ENCODE data around the gene PCDHGC3. TPM values are rescaled to one million over a fixed set of nuclear protein-coding genes. Genes with fewer than 3 reads are reported as not detected.

Gene PCDHGC3
- total and polyA plus RNA-seq, 2 of the 13 experiments (the other 11 are each of a cell fraction or from before 2014, with no cell fraction given): 0.20 to 0.30 TPM

DNA sequence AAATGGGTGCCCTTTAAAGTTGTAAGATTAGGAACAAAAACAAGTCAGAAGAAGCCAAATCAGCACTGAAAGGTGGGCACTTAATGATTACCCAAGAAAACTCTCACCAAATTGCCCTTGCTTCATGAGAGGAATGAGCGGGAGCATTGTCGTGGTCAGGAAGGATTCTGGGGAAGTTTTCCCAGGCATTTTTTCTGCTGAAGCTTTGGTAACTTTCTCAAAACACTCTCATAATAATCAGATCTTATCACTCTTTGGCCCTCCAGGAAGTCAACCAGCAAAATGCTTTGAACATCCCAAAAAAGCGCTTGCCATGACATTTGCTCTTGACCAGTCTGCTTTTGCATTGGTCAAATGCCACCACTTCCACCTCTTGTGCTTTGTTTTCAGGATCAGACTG lies 10.4 kb upstream of the PCDHGC3 start (continued):
- TF ChIP-seq CHD2 (IDR thresholded peaks at IDR 0.05; ENCODE audit: low read depth, low read length): no peak
- TF ChIP-seq ZNF619 (CRISPR knock-in tag; IDR thresholded peaks at IDR 0.05): no peak
- TF ChIP-seq NKX3-1 (CRISPR knock-in tag; IDR thresholded peaks at IDR 0.05): no peak
- no peak for TF ChIP-seq TBX3 (IDR thresholded peaks at IDR 0.05; ENCODE audit: borderline replicate concordance)
- TF ChIP-seq KLF16 (CRISPR knock-in tag; IDR thresholded peaks at IDR 0.05): no peak
- no peak for TF ChIP-seq ZNF549 (CRISPR knock-in tag; IDR thresholded peaks at IDR 0.05)

DNA sequence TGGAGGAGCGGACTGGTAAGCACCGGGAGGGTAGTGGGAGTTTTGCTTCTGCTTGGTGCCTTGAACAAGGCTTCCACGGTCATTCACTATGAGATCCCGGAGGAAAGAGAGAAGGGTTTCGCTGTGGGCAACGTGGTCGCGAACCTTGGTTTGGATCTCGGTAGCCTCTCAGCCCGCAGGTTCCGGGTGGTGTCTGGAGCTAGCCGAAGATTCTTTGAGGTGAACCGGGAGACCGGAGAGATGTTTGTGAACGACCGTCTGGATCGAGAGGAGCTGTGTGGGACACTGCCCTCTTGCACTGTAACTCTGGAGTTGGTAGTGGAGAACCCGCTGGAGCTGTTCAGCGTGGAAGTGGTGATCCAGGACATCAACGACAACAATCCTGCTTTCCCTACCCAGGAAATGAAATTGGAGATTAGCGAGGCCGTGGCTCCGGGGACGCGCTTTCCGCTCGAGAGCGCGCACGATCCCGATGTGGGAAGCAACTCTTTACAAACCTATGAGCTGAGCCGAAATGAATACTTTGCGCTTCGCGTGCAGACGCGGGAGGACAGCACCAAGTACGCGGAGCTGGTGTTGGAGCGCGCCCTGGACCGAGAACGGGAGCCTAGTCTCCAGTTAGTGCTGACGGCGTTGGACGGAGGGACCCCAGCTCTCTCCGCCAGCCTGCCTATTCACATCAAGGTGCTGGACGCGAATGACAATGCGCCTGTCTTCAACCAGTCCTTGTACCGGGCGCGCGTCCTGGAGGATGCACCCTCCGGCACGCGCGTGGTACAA lies 556 bp downstream of the PCDHGC3 start:
- no peaks in the 10 kb centered on the region for H3K9me3 ChIP-seq (ENCODE audit: low read length)
- no peak for TF ChIP-seq ZZZ3 (CRISPR knock-in tag; IDR thresholded peaks at IDR 0.05; ENCODE audit: borderline replicate concordance)
- TF ChIP-seq TBX2 (CRISPR knock-in tag; IDR thresholded peaks at IDR 0.05; ENCODE audit: borderline replicate concordance): no peak
- TF ChIP-seq GABPB1 (CRISPR knock-in tag; IDR thresholded peaks at IDR 0.05): no peak
- TF ChIP-seq SSRP1 (CRISPR knock-in tag; IDR thresholded peaks at IDR 0.05): no peak
- TF ChIP-seq, protein P1, sequence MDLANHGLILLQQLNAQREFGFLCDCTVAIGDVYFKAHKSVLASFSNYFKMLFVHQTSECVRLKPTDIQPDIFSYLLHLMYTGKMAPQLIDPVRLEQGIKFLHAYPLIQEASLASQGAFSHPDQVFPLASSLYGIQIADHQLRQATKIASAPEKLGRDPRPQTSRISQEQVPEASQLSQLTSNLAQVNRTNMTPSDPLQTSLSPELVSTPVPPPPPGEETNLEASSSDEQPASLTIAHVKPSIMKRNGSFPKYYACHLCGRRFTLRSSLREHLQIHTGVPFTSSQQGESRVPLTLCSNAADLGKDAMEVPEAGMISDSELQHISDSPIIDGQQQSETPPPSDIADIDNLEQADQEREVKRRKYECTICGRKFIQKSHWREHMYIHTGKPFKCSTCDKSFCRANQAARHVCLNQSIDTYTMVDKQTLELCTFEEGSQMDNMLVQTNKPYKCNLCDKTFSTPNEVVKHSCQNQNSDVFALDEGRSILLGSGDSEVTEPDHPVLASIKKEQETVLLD (CRISPR knock-in tag; IDR thresholded peaks at IDR 0.05; ENCODE audit: low read depth): no peak
- peaks cover 1 to 8% of the 10 kb centered on the region in 2 experiments; a peak in 2 of 5 replicates for H3K27me3 ChIP-seq (ENCODE audit: control insufficient read depth in 1 of 2, insufficient read depth in 2 of 2, low read length in 2 of 2)
- peak overlapping the region in 2 of 3 experiments; percentile 26 to 51; a peak in 3 of 6 replicates for H3K4me3 ChIP-seq (replicated peaks in 1 of 3; ENCODE audit: insufficient read depth in 1 of 3, low read depth in 2 of 3, low read length in 3 of 3)
- no peaks in the 10 kb centered on the region for H3K79me2 ChIP-seq (ENCODE audit: insufficient read depth, low read length)
- no peaks in the 10 kb centered on the region for H3K36me3 ChIP-seq (replicated peaks in 1 of 2; ENCODE audit: control insufficient read depth in 1 of 2, insufficient read depth in 2 of 2, low read length in 2 of 2)
- intact Hi-C loops (cut with micrococcal nuclease; ENCODE audit: unreplicated experiment) (no loop called here), in situ Hi-C loops (cut with HindIII; ENCODE audit: extremely low pct_ligation_motif_present, low pct_unique_long_range_greater_than_20kb) (no loop called here)
- no peaks in the 10 kb centered on the region for H3K4me1 ChIP-seq (ENCODE audit: insufficient read depth, low read length)
- CTCF ChIA-PET (ENCODE audit: low intra/inter-chr PET ratio, low total read pairs): no interaction called here
- POLR2A ChIA-PET: no interaction called here
- peak; percentile 60 for ATAC-seq
- peak overlapping the region; percentile 64 for H3K4me2 ChIP-seq (ENCODE audit: low read depth, low read length)
- no TSS peak for BruUV-seq (replicated peaks)
- no peaks in the 10 kb centered on the region for H4K20me1 ChIP-seq (ENCODE audit: insufficient read depth, low read length)
- H2AFZ ChIP-seq (ENCODE audit: low read length): no peak overlapping the region
- no peak for DNase-seq (ENCODE audit: low spot score)
- 72% methylated on average over 58 of the region's 58 CpGs for WGBS (ENCODE audit: low lambda C conversion rate)
- no peak for FAIRE-seq
- H3K27ac ChIP-seq (ENCODE audit: extremely low read length, insufficient read depth, low read length): no peak overlapping the region
- H3K9ac ChIP-seq (ENCODE audit: insufficient read depth, low read depth, low read length): no peak overlapping the region
